Neutrophil (primary cell): ENCODE data around the gene NLGN4X.

Experiments
- H3K27ac ChIP-seq: fragments of 200-600 bp; sonication (generic); 2 replicates; pipeline ENCODE4 v1.5.1; 2016; ENCODE audit warnings: mild to moderate bottlenecking, moderate library complexity
- H3K27me3 ChIP-seq: fragments of 200-600 bp; sonication (generic); 2 replicates; pipeline ENCODE4 v1.6.0; 2016; ENCODE audit warnings: mild to moderate bottlenecking
- H3K36me3 ChIP-seq: fragments of 200-600 bp; sonication (generic); 2 replicates; pipeline ENCODE4 v1.5.1; 2017
- H3K4me1 ChIP-seq, 2 experiments: fragments of 200-600 bp in 1 of 2; sonication (generic) in 1 of 2; 1 replicate in 1 of 2; 2 replicates in 1 of 2; pipeline versions ENCODE4 v1.5.1 to v1.6.1; 2013 to 2016; ENCODE audit warnings: low read depth in 1 of 2, low read length in 1 of 2, mild to moderate bottlenecking in 1 of 2, moderate library complexity in 1 of 2; ENCODE audit not compliant: control insufficient read depth in 1 of 2, insufficient read depth in 1 of 2
- H3K4me3 ChIP-seq, 2 experiments: fragments of 200-600 bp in 1 of 2; sonication (generic) in 1 of 2; 1 replicate in 1 of 2; 2 replicates in 1 of 2; pipeline ENCODE4 v1.5.1; 2013 to 2016; ENCODE audit warnings: low read depth in 1 of 2, low read length in 1 of 2, mild to moderate bottlenecking in 1 of 2, moderate library complexity in 1 of 2
- H3K9me3 ChIP-seq: fragments of 200-600 bp; sonication (generic); 2 replicates; pipeline ENCODE4 v1.5.1; 2016
- CTCF ChIP-seq: fragments of 200-600 bp; sonication (generic); IDR thresholded peaks from 2 replicates; pipeline ENCODE4 v1.5.1; 2016; ENCODE audit warnings: antibody characterized with exemption

Gene NLGN4X

GRCh38 chrX:6129195-6129594, 99.5 kb downstream of the NLGN4X start:
- Histone ChIP-seq H3K27me3 (no peaks in the 10 kb centered on the region), H3K36me3 (no peaks in the 10 kb centered on the region), H3K27ac (no peak overlapping the region), H3K4me1 (no peaks in the 10 kb centered on the region), H3K9me3 (no peaks in the 10 kb centered on the region), H3K4me3 (no peak overlapping the region)
- no peak for TF ChIP-seq CTCF

GRCh38 chrX:6120329-6120728, 108.3 kb downstream of the NLGN4X start:
- no peak overlapping the region for H3K27ac ChIP-seq
- H3K9me3 ChIP-seq, result no peaks in the 10 kb centered on the region
- no peaks in the 10 kb centered on the region for H3K4me1 ChIP-seq
- TF ChIP-seq CTCF, result no peak
- H3K27me3 ChIP-seq, result no peaks in the 10 kb centered on the region
- no peaks in the 10 kb centered on the region for H3K36me3 ChIP-seq
- no peak overlapping the region for H3K4me3 ChIP-seq

DNA sequence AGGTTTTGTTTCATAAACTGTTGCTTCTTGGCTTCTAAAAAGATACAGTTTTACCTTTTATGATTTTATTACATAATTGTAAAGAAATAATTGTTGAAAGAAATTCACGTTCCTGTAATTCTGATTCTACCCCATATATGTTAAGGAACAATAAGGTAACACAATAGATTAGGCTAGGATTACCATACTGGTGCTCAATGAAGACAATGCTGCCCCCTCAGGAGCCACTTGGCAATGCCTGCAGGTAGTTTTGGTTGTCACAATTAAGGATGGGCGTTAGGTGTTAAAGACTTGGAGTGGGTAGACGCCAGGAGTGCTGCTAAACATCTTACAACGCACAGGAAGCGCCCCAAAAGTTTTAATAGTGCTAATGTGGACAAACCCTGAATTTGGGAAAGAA, 133.2 kb downstream of the NLGN4X start:
- no peak for TF ChIP-seq CTCF
- no peaks in the 10 kb centered on the region for H3K4me1 ChIP-seq
- no peaks in the 10 kb centered on the region for H3K9me3 ChIP-seq

DNA sequence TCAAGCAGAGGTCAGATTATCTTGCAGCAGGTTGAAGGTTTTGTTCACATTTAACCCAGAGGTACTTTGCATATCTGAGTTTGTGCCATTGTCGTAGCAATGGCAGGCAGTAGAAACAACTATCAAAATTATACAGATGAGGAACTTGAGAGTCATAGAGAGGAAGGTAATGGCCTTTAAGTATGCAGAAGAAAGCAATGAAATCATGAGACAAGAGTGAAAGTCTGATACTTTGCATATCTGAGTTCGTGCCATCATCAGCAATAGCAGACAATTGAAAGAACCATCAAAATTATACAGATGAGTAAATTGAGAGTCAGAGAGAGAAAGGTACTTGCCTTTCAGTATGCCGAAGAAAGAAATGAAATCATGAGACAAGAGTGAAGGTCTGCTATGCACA, 154.1 kb downstream of the NLGN4X start:
- H3K27ac ChIP-seq, result no peak overlapping the region
- TF ChIP-seq CTCF, result no peak
- H3K4me3 ChIP-seq, result no peak overlapping the region

More for the DNA sequence above, 133.2 kb downstream of the NLGN4X start:
- no peaks in the 10 kb centered on the region for H3K36me3 ChIP-seq
- no peak overlapping the region for H3K27ac ChIP-seq
- no peaks in the 10 kb centered on the region for H3K27me3 ChIP-seq
- H3K4me3 ChIP-seq, result no peak overlapping the region

GRCh38 chrX:6071731-6072130, 156.9 kb downstream of the NLGN4X start:
- Histone ChIP-seq H3K9me3 (no peaks in the 10 kb centered on the region), H3K36me3 (no peaks in the 10 kb centered on the region), H3K27ac (no peak overlapping the region), H3K4me3 (no peak overlapping the region), H3K27me3 (no peaks in the 10 kb centered on the region), H3K4me1 (no peaks in the 10 kb centered on the region)
- no peak for TF ChIP-seq CTCF

More for the DNA sequence above, 154.1 kb downstream of the NLGN4X start:
- H3K4me1 ChIP-seq, result no peaks in the 10 kb centered on the region
- H3K27me3 ChIP-seq, result no peaks in the 10 kb centered on the region
- H3K36me3 ChIP-seq, result no peaks in the 10 kb centered on the region
- no peaks in the 10 kb centered on the region for H3K9me3 ChIP-seq

- Histone ChIP-seq H3K9me3 (no peaks in the 10 kb centered on the region), H3K36me3 (no peaks in the 10 kb centered on the region), H3K27me3 (no peaks in the 10 kb centered on the region), H3K4me3 (no peak overlapping the region), H3K27ac (no peak overlapping the region), H3K4me1 (no peaks in the 10 kb centered on the region)
- TF ChIP-seq CTCF, result no peak
Measured at GRCh38 chrX:6067600-6067999, 161.1 kb downstream of the NLGN4X start.
